Activated T-helper 2 cell treated with anti-CD3 and anti-CD28 coated beads, Interferon-gamma antibody, Interleukin-2, Interleukin-4, amounts not matched to agents 10 μg/mL and 5 μg/mL and 100 μg/mL, durations not matched to agents 14 hours and 24 hours and 36 hours (primary cell): ENCODE data around the gene PPP1R1B. TPM values are rescaled to one million over a fixed set of nuclear protein-coding genes. Genes with fewer than 3 reads are reported as not detected.

ENCODE experiments used
- DNase-seq: peaks from one replicate; pipeline ENCODE4 v3.0.0; 2021; ENCODE audit warnings: low spot score
- H3K27ac Mint-ChIP-seq: one replicate; pipeline ENCODE4 v1.8.0; 2021; ENCODE audit warnings: mixed read lengths
- H3K27me3 Mint-ChIP-seq: one replicate; pipeline ENCODE4 v1.8.0; 2021; ENCODE audit warnings: low read depth, mixed read lengths
- H3K36me3 Mint-ChIP-seq: one replicate; pipeline ENCODE4 v1.8.0; 2021; ENCODE audit warnings: low read depth, mixed read lengths
- H3K4me1 Mint-ChIP-seq: one replicate; pipeline ENCODE4 v1.8.0; 2021; ENCODE audit warnings: low read depth, mixed read lengths
- H3K4me3 Mint-ChIP-seq: one replicate; pipeline ENCODE4 v1.8.0; 2021; ENCODE audit warnings: low read depth, mild to moderate bottlenecking, moderate library complexity, mixed read lengths
- H3K9me3 Mint-ChIP-seq: one replicate; pipeline ENCODE4 v1.8.0; 2021; ENCODE audit warnings: mixed read lengths
- intact Hi-C: fragments of 100-400 bp; cut with micrococcal nuclease; formaldehyde crosslinking; loops from one replicate; pipeline ENCODE4 v1.15.1; 2023
- total RNA-seq: library from RNA; stranded (reverse); gene quantifications from 2 replicates; pipeline ENCODE4 v1.2.3, GENCODE V29; 2022

Gene PPP1R1B
- total RNA-seq, 1 donor from 2014 or later, result not detected

DNA sequence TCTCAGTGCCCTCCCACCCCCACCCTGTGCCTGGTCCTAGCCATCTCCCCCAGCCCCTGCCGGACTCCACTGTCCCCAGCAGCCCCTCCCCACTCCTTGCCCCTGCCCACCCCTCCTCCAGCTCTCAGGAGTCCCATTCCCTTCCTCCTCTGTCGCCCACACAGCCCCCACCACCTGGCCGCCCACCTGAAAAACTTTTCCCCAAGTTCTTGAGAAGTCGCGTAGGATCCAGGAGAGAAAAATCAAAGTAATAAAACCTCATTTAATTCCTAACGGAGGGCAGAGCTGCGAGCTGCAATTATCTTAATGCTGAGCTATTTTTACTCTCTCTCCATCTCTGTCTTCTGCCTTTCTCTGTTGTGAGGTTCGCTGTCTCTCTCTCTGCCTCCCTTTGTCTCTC, 2.4 kb upstream of the PPP1R1B start:
- intact Hi-C loops, result loop anchor here (5.0 to 10.0 kb wide), 2 partner anchors 243 to 330 kb away; partner anchors contain the start of gene ZPBP2
- no peak overlapping the region for H3K27ac Mint-ChIP-seq
- no peaks in the 10 kb centered on the region for H3K36me3 Mint-ChIP-seq
- no peak overlapping the region for H3K4me3 Mint-ChIP-seq
- H3K9me3 Mint-ChIP-seq, result no peaks in the 10 kb centered on the region
- no peak for DNase-seq
- H3K4me1 Mint-ChIP-seq, result peaks cover 18% of the 10 kb centered on the region
- H3K27me3 Mint-ChIP-seq, result peaks cover 45% of the 10 kb centered on the region

DNA sequence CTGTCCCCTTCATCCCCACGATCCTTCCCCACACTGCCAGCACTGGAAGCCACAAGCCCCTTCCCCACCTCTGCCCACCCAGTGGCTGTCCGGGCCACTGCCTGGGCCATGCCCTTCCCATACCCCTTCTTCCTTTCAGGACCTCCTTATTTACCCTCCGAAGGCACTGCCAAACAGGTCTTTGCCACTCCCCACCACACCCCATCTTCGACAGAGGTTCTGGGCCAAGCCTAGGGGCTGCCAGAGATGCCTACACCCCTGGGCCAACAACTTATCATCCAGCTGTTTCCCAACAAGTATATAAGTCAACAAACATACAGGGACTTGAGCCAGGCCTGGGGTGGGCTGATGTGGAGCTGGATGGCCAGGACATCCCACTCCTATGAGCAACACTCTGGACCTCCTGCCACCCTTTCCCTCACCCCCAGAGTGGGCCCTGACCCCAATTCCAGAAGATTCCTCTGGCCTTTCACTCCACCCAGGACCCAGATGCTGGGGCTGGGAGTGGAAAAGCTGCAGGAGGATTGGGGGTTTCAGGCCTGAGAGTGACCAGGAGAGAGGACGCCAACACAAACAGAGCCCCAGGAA, 1.5 kb upstream of the PPP1R1B start:
- intact Hi-C loops, result loop anchor here (10.0 kb wide), 1 partner anchor 330 kb away; no protein-coding TSS in a partner anchor
- Mint-ChIP-seq H3K4me1 (peaks cover 18% of the 10 kb centered on the region), H3K27ac (no peak overlapping the region), H3K27me3 (peaks cover 38% of the 10 kb centered on the region), H3K36me3 (no peaks in the 10 kb centered on the region), H3K9me3 (no peaks in the 10 kb centered on the region), H3K4me3 (no peak overlapping the region)
- no peak for DNase-seq

DNA sequence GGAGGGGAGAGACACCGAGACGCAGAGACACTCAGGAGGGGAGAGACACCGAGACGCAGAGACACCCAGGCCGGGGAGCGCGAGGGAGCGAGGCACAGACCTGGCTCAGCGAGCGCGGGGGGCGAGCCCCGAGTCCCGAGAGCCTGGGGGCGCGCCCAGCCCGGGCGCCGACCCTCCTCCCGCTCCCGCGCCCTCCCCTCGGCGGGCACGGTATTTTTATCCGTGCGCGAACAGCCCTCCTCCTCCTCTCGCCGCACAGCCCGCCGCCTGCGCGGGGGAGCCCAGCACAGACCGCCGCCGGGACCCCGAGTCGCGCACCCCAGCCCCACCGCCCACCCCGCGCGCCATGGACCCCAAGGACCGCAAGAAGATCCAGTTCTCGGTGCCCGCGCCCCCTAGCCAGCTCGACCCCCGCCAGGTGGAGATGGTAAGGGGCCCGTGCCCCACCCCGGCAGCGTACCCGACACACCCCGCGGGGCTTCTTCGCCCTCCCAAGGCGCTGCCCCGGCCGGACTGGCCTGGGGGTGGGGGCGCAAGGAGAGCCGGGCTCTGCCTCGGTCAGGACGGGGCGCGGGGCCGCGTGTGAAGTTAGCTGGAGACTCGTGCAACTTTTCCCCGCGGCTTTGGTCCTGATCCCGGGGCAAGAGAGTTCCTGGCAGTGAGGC, 427 bp downstream of the PPP1R1B start:
- Mint-ChIP-seq H3K4me3 (no peak overlapping the region), H3K27me3 (peaks cover 47% of the 10 kb centered on the region)
- intact Hi-C loops, result loop anchor here (10.0 kb wide), 1 partner anchor 328 kb away; no protein-coding TSS in a partner anchor

DNA sequence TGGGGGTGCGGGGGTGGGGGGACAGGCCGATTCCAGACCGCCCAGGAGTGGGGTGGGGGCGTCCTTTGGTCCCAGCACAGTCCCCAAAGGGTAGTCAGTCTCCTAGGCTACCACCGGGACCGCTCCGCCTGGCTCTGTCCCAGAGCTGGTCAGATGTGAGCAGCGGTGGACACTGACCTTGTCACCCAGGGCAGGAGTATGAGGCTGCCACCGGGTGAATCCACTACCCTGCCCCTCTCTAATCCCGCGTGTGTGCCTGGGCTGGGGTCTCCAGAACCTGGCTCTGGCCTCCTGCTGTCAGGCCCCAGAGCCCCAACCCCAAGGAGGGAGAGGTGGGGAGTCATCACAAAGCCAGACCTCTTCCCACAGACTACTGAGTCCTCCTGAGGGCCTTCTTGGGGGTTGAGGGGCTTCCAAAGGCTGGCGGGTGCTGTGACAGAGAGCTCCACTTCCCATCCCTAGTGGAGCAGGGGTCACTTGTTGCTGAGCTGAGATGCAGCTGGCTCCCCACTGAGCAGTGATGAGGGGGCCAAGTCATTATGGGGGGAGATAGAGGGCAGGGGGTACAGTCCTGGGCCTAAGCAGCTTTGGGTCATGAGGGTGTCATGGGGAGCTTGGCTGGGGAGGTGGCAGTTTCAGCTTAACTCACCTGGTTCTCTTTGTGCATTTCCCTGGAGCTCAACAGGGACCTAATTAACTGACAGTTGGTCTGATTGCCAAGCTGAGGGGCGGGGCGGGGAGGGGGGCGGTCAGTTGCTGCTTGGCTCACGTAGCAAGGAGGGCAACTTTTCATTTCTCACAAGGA, 1.2 kb downstream of the PPP1R1B start:
- Mint-ChIP-seq H3K4me1 (peaks cover 15% of the 10 kb centered on the region), H3K4me3 (no peak overlapping the region), H3K9me3 (no peaks in the 10 kb centered on the region), H3K36me3 (no peaks in the 10 kb centered on the region), H3K27ac (no peak overlapping the region), H3K27me3 (peaks cover 47% of the 10 kb centered on the region)
- intact Hi-C loops, result loop anchor here (10.0 kb wide), 1 partner anchor 327 kb away; no protein-coding TSS in a partner anchor
- no peak for DNase-seq

More for the DNA sequence above, 427 bp downstream of the PPP1R1B start:
- no peak for DNase-seq
- H3K9me3 Mint-ChIP-seq, result no peaks in the 10 kb centered on the region
- no peak overlapping the region for H3K27ac Mint-ChIP-seq
- peaks cover 21% of the 10 kb centered on the region for H3K4me1 Mint-ChIP-seq
- no peaks in the 10 kb centered on the region for H3K36me3 Mint-ChIP-seq

DNA sequence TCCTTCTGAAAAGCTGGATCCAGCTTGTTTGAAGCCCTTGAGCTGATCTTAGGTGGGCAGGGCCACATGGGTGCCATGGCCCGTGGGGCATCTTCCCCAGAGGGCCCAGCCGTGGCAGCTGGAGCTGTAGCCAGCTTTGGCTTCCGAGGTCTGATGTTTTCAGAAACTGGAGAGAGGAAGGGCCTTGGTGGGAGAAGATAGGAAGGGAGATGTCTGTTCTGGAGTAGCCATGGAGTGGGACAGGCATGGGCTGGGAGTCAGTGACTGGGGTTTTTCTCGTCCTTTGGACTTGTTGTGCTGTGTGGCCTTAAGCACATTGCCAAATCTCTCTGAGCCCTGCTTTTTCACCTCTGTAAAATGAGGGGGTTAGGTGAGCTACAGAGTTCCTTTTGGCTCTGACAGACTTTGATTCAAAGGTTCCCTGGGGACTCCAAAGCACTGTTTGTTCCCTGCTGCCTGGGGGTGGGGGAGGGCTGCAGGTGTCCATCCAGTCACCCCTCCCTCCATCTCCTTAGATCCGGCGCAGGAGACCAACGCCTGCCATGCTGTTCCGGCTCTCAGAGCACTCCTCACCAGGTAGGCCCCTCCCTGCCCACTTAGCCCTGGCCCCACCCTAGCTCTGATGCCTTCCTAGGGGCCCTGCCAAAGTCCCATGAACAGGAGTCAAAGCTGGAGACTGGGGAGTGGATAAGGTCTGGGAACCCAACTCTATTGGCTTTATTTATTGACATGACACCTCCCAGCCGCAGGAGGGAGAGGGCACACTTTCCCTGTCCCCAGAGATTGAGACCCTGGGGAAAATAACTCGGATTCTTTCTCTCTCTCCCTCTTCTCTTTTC, 2.1 kb downstream of the PPP1R1B start:
- H3K27me3 Mint-ChIP-seq, result peaks cover 47% of the 10 kb centered on the region
- H3K4me3 Mint-ChIP-seq, result no peak overlapping the region
- intact Hi-C loops, result loop anchor here (10.0 kb wide), 1 partner anchor 326 kb away; no protein-coding TSS in a partner anchor
- H3K36me3 Mint-ChIP-seq, result no peaks in the 10 kb centered on the region
- no peak for DNase-seq
- H3K4me1 Mint-ChIP-seq, result peaks cover 10% of the 10 kb centered on the region
- no peaks in the 10 kb centered on the region for H3K9me3 Mint-ChIP-seq
- no peak overlapping the region for H3K27ac Mint-ChIP-seq

DNA sequence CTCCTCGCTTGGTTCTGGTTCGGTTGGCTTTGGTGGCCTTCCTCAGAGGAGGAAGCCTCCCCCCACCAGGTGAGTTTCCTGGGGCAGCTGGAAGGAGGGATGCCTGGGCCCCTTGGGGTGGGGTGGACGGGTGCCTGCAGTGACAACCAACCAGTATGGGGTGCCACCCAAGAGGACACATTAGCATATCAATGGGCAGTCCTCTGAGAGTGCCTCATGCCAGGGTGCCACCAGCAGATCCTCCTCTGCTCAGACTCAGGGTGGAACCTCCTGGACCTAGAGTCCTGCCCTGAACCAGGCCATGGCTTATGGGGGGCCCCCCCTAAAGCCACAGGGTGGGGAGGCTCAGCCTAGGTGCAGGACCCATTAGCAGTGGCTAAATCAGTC, 2.7 kb downstream of the PPP1R1B start:
- no peaks in the 10 kb centered on the region for H3K36me3 Mint-ChIP-seq
- H3K4me1 Mint-ChIP-seq, result peaks cover 11% of the 10 kb centered on the region
- no peak overlapping the region for H3K4me3 Mint-ChIP-seq
- H3K9me3 Mint-ChIP-seq, result no peaks in the 10 kb centered on the region
- H3K27ac Mint-ChIP-seq, result no peak overlapping the region
- intact Hi-C loops, result loop anchor here (10.0 kb wide), 1 partner anchor 325 kb away; no protein-coding TSS in a partner anchor
- DNase-seq, result no peak
- peaks cover 45% of the 10 kb centered on the region for H3K27me3 Mint-ChIP-seq

DNA sequence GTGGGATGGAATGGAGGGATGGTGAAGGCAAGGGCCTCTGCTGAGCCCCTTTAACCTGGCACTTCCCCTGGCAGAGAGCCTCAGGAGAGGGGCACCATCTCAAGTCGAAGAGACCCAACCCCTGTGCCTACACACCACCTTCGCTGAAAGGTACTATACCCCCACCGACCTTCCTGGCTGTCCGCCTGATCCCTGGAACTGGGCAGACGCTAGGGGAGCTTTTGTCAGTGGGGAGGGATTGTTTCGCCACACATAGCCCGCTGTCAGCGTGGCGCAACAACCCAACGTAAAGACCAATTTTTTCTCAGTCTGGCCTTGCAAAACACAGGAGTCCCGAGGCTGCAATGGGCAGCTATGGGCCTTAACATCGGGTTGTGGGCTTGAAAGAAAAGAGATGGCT, 3.1 kb downstream of the PPP1R1B start:
- peaks cover 41% of the 10 kb centered on the region for H3K27me3 Mint-ChIP-seq
- no peak for DNase-seq
- H3K9me3 Mint-ChIP-seq, result no peaks in the 10 kb centered on the region
- intact Hi-C loops, result loop anchor here (10.0 kb wide), 1 partner anchor 325 kb away; no protein-coding TSS in a partner anchor
- no peaks in the 10 kb centered on the region for H3K36me3 Mint-ChIP-seq
- no peak overlapping the region for H3K4me3 Mint-ChIP-seq
- peaks cover 11% of the 10 kb centered on the region for H3K4me1 Mint-ChIP-seq
- H3K27ac Mint-ChIP-seq, result no peak overlapping the region

DNA sequence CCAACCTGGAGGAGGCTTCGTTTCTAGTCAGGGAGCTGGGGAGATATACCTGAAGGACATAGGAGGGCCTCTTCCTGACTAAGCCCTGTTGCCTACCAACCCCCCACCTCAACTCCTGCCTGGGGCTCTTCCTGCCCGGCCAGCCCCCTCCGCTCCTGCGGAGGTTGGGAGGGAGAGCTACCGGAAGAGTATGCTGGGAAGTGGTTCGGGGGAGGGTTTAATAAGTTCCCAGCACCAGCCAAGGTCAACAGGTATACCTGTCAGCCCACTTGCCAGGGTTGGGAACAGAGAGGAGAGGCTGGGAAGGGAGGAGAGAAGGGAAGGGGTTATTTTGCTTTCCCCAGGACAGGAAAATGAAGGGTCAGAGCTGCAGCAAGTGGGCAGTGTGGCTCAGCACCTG, 4.7 kb downstream of the PPP1R1B start:
- H3K27me3 Mint-ChIP-seq, result peaks cover 26% of the 10 kb centered on the region
- H3K4me1 Mint-ChIP-seq, result peaks cover 8% of the 10 kb centered on the region
- no peaks in the 10 kb centered on the region for H3K36me3 Mint-ChIP-seq
- no peak overlapping the region for H3K4me3 Mint-ChIP-seq
- intact Hi-C loops, result no loop called here
- no peaks in the 10 kb centered on the region for H3K9me3 Mint-ChIP-seq
- no peak overlapping the region for H3K27ac Mint-ChIP-seq
- DNase-seq, result no peak

DNA sequence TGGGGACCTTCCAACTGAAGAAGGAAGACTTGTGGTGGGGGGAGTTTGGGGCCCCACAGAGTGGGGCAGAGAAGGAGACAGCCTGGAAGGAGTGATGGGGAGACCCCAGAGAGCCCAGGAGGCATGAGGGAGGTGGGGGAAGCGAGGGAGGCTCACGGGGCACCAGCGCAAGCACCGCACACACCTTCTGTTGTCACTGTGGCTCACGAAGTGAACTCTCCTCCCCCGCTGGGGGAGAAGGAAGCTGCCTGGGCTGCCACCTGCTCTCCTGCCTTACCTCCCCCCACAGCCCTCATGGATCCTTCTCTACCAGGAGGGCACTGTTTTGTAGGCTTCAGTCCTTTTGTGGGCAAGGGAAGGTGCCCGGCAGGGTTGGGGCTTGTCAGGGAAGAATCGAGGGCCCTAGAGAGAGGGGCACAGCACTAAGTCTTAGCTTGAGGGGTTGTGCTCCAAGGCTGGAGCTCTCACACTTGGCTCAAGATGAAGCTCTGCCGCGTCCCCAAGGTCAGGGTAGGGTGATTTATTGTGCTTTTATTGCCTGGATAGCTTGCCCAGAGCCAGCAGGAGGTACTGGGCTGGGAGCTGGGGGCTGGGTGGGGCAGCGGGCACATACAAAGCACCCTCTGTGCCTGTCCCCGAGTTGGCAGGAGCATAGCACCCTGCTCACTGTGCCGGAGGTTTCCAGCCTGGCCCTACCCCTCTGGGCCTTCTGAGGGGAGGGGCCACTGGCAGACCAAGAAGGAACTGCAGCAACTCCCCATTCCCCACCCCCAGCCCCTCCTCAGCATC, 5.6 kb downstream of the PPP1R1B start:
- Mint-ChIP-seq H3K27ac (no peak overlapping the region), H3K36me3 (no peaks in the 10 kb centered on the region), H3K4me3 (no peak overlapping the region), H3K4me1 (peaks cover 7% of the 10 kb centered on the region), H3K27me3 (peaks cover 21% of the 10 kb centered on the region), H3K9me3 (no peaks in the 10 kb centered on the region)
- DNase-seq, result no peak
- intact Hi-C loops, result no loop called here

DNA sequence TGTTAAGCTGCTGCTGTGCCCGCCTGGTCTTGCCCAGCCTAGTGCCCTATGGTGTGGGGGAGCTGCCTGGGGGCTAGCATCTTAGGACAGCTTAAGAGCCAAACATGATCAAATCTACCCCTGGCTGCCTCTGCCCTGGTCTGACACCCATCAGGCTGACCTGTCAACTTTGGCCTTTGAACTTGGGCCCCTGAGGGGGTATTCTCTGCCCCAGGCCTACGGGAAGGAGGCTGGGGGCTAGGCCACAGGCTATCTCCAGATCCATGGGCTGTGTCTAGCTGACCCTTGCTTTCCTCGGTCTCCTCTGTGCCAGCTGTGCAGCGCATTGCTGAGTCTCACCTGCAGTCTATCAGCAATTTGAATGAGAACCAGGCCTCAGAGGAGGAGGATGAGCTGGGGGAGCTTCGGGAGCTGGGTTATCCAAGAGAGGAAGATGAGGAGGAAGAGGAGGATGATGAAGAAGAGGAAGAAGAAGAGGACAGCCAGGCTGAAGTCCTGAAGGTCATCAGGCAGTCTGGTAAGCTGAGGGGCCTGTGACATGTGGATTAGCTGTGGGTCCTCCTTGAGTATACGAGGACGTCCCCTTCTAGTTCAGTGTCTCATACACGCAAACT, 6.9 kb downstream of the PPP1R1B start:
- H3K27ac Mint-ChIP-seq, result no peak overlapping the region
- H3K36me3 Mint-ChIP-seq, result peaks cover 2% of the 10 kb centered on the region

DNA sequence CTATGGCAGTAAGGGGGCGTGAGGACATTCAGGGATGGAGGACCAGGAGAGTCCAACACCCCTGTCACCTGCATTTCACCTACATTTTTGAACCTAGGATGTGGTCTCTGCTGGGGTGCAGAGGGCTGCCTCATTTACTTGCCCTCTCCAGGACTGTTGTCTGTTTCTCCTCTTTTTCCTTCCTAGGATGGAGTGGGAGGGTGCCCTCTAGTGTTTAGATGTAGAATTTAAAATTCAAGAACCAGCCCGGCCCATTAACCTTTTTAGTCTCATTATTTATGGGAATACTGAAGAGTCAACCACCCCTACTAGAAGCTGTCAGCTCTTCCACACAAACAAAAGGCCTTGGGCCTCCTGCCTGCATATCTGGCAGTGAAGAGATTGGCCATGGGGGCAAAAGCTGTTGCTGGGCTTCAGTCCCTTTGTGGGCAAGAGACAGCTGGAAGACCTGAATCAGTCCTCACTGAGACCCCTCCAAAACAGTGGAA, 7.7 kb downstream of the PPP1R1B start:
- Mint-ChIP-seq H3K27ac (no peak overlapping the region), H3K4me1 (peaks cover 23% of the 10 kb centered on the region), H3K9me3 (no peaks in the 10 kb centered on the region), H3K4me3 (no peak overlapping the region), H3K27me3 (peaks cover 9% of the 10 kb centered on the region), H3K36me3 (peaks cover 2% of the 10 kb centered on the region)
- intact Hi-C loops, result loop anchor here (1.0 kb wide), 1 partner anchor 11 kb away; no protein-coding TSS in a partner anchor
- DNase-seq, result no peak

More for the DNA sequence above, 6.9 kb downstream of the PPP1R1B start:
- intact Hi-C loops, result loop anchor here (1.0 kb wide), 1 partner anchor 10 kb away; no protein-coding TSS in a partner anchor
- Mint-ChIP-seq H3K9me3 (no peaks in the 10 kb centered on the region), H3K27me3 (peaks cover 11% of the 10 kb centered on the region), H3K4me1 (peaks cover 19% of the 10 kb centered on the region), H3K4me3 (no peak overlapping the region)
- no peak for DNase-seq
